GM21576 (cell line): ENCODE measurements around the gene CLSTN2.
"Not testable (repeated sequence)": the region's sequence is repeated elsewhere in the genome, so short reads cannot be mapped to it uniquely, and the experiment has no call there.

Experiments used
- ATAC-seq: cut with Tn5 transposase; IDR thresholded peaks from one replicate; pipeline ENCODE4 v1.9.1; 2021; ENCODE audit warnings: mild to moderate bottlenecking, moderate library complexity; ENCODE audit not compliant: unreplicated experiment

The CLSTN2 gene

GRCh38 chr3:140396110-140396509 lies 461.1 kb downstream of the CLSTN2 start:
- no peak for ATAC-seq

GRCh38 chr3:140397847-140398246 lies 462.9 kb downstream of the CLSTN2 start:
- no peak for ATAC-seq

- ATAC-seq, result no peak
These were observed 463.4 kb downstream of the CLSTN2 start for GRCh38 chr3:140398387-140398786.

- ATAC-seq, result no peak
These were observed 464.9 kb downstream of the CLSTN2 start for GRCh38 chr3:140399871-140400270.

- ATAC-seq, result no peak
These were observed 468.1 kb downstream of the CLSTN2 start for GRCh38 chr3:140403079-140403478.

GRCh38 chr3:140403608-140404007 lies 468.6 kb downstream of the CLSTN2 start:
- no peak for ATAC-seq

GRCh38 chr3:140406655-140407054 lies 471.7 kb downstream of the CLSTN2 start:
- no peak for ATAC-seq

GRCh38 chr3:140408252-140408651 lies 473.3 kb downstream of the CLSTN2 start:
- ATAC-seq, result no peak

- ATAC-seq, result no peak
These were observed 481.7 kb downstream of the CLSTN2 start for GRCh38 chr3:140416666-140417065.

GRCh38 chr3:140420621-140421357 lies 485.8 kb downstream of the CLSTN2 start:
- no peak for ATAC-seq

- ATAC-seq, result no peak
These were observed 486.9 kb downstream of the CLSTN2 start for GRCh38 chr3:140421884-140422283.

- ATAC-seq, result no peak
These were observed 488.2 kb downstream of the CLSTN2 start for GRCh38 chr3:140423146-140423545.

GRCh38 chr3:140423574-140423973 lies 488.6 kb downstream of the CLSTN2 start:
- ATAC-seq, result not testable (repeated sequence)

GRCh38 chr3:140424211-140424610 lies 489.2 kb downstream of the CLSTN2 start:
- ATAC-seq, result no peak

GRCh38 chr3:140424726-140425125 lies 489.7 kb downstream of the CLSTN2 start:
- no peak for ATAC-seq

GRCh38 chr3:140427786-140428185 lies 492.8 kb downstream of the CLSTN2 start:
- no peak for ATAC-seq

- ATAC-seq, result no peak
These were observed 493.4 kb downstream of the CLSTN2 start for GRCh38 chr3:140428380-140428779.

- no peak for ATAC-seq
These were observed 494.8 kb downstream of the CLSTN2 start for GRCh38 chr3:140429791-140430190.

GRCh38 chr3:140430494-140430893 lies 495.5 kb downstream of the CLSTN2 start:
- no peak for ATAC-seq

GRCh38 chr3:140432229-140432669 lies 497.3 kb downstream of the CLSTN2 start:
- ATAC-seq, result no peak

GRCh38 chr3:140433431-140433830 lies 498.4 kb downstream of the CLSTN2 start:
- ATAC-seq, result no peak

GRCh38 chr3:140434261-140434905 lies 499.4 kb downstream of the CLSTN2 start:
- ATAC-seq, result no peak
